HEK293 (cell line): ENCODE results near the gene HTR1D.

Experiments
- CTCF ChIA-PET: fragments of 350-600 bp; formaldehyde crosslinking; extraction: SDS; loops from one replicate; lab custom pipeline; 2021; ENCODE audit warnings: antibody characterized with exemption; lab: Yijun Ruan, JAX
- POLR2A ChIA-PET: fragments of 300-600 bp; formaldehyde crosslinking; extraction: SDS; loops from one replicate; lab custom pipeline; 2020; ENCODE audit warnings: antibody characterized with exemption, inconsistent platforms; lab: Yijun Ruan, JAX
- H3K27ac ChIP-seq: fragments of 200-500 bp; sonication (Bioruptor generic); 2 replicates; pipeline ENCODE4 v1.5.1; 2014; ENCODE audit warnings: low read depth, low read length, control low read depth, inconsistent platforms; ENCODE audit errors: extremely low read depth
- H3K36me3 ChIP-seq, 2 experiments: fragments of 200-500 bp in 1 of 2; sonication (Bioruptor generic) in 1 of 2; 1 replicate in 1 of 2; 2 replicates in 1 of 2; pipeline ENCODE4 v1.5.1; 2014 to 2017; ENCODE audit warnings: inconsistent platforms in 2 of 2, low read length in 2 of 2; ENCODE audit not compliant: control insufficient read depth in 2 of 2, insufficient read depth in 1 of 2
- H3K4me1 ChIP-seq: fragments of 200-500 bp; sonication (Bioruptor generic); 2 replicates; pipeline ENCODE4 v1.5.1; 2014; ENCODE audit warnings: mild to moderate bottlenecking, low read length, inconsistent platforms; ENCODE audit not compliant: control insufficient read depth, insufficient read depth
- H3K4me3 ChIP-seq: 2 replicates; pipeline ENCODE4 v1.5.1; 2011; ENCODE audit warnings: low read depth, mild to moderate bottlenecking, control low read depth, low read length, moderate library complexity
- H3K9me3 ChIP-seq: fragments of 200-500 bp; sonication (Bioruptor generic); 2 replicates; pipeline ENCODE4 v1.5.1; 2014; ENCODE audit warnings: low read depth, low read length, inconsistent platforms; ENCODE audit not compliant: control insufficient read depth, insufficient read depth
- GFI1B ChIP-seq: fragments of 450-650 bp; formaldehyde crosslinking; IDR thresholded peaks from 2 replicates; pipeline ENCODE4 v1.5.1; 2016; ENCODE audit warnings: missing biosample characterization, missing genetic modification characterization
- INSM2 ChIP-seq: fragments of 450-650 bp; formaldehyde crosslinking; IDR thresholded peaks from 2 replicates; pipeline ENCODE4 v1.5.1; 2016; ENCODE audit warnings: missing biosample characterization, missing genetic modification characterization
- KLF16 ChIP-seq: fragments of 450-650 bp; formaldehyde crosslinking; IDR thresholded peaks from 2 replicates; pipeline ENCODE4 v1.5.1; 2017; ENCODE audit warnings: missing biosample characterization, missing genetic modification characterization
- OVOL3 ChIP-seq: fragments of 450-650 bp; formaldehyde crosslinking; IDR thresholded peaks from 2 replicates; pipeline ENCODE4 v1.5.1; 2016; ENCODE audit warnings: missing biosample characterization, missing genetic modification characterization
- SALL2 ChIP-seq: fragments of 450-650 bp; formaldehyde crosslinking; IDR thresholded peaks from 2 replicates; pipeline ENCODE4 v1.5.0; 2017; ENCODE audit warnings: missing biosample characterization, mild to moderate bottlenecking, missing genetic modification characterization, borderline replicate concordance
- SP2 ChIP-seq: fragments of 450-650 bp; formaldehyde crosslinking; IDR thresholded peaks from 2 replicates; pipeline ENCODE4 v1.5.1; 2016; ENCODE audit warnings: missing biosample characterization, missing genetic modification characterization
- ZBTB8A ChIP-seq: fragments of 450-650 bp; formaldehyde crosslinking; IDR thresholded peaks from 2 replicates; pipeline ENCODE4 v1.5.1; 2016; ENCODE audit warnings: missing biosample characterization, missing genetic modification characterization
- ZFP41 ChIP-seq: fragments of 450-650 bp; formaldehyde crosslinking; IDR thresholded peaks from 2 replicates; pipeline ENCODE4 v1.5.1; 2016; ENCODE audit warnings: missing biosample characterization, missing genetic modification characterization, borderline replicate concordance
- ZNF280C ChIP-seq: fragments of 450-650 bp; formaldehyde crosslinking; IDR thresholded peaks from 2 replicates; pipeline ENCODE4 v1.5.1; 2016; ENCODE audit warnings: missing biosample characterization, missing genetic modification characterization
- ZNF341 ChIP-seq: fragments of 450-650 bp; formaldehyde crosslinking; IDR thresholded peaks from 2 replicates; pipeline ENCODE4; 2016; ENCODE audit warnings: low read depth, missing biosample characterization, missing genetic modification characterization
- ZNF362 ChIP-seq: fragments of 450-650 bp; formaldehyde crosslinking; IDR thresholded peaks from 2 replicates; pipeline ENCODE4 v1.5.1; 2016; ENCODE audit warnings: missing biosample characterization, missing genetic modification characterization
- ZNF366 ChIP-seq: fragments of 450-650 bp; formaldehyde crosslinking; conservative IDR thresholded peaks from 2 replicates; pipeline ENCODE4 v1.5.1; 2016; ENCODE audit warnings: missing biosample characterization, missing genetic modification characterization
- ZNF530 ChIP-seq: fragments of 450-650 bp; formaldehyde crosslinking; IDR thresholded peaks from 2 replicates; pipeline ENCODE4 v1.5.1; 2016; ENCODE audit warnings: low read depth, missing biosample characterization, missing genetic modification characterization
- ZNF555 ChIP-seq: fragments of 450-650 bp; formaldehyde crosslinking; conservative IDR thresholded peaks from 2 replicates; pipeline ENCODE4 v1.5.1; 2017; ENCODE audit warnings: missing biosample characterization, mild to moderate bottlenecking, missing genetic modification characterization, inconsistent platforms
- ZNF561 ChIP-seq: fragments of 450-650 bp; IDR thresholded peaks from 2 replicates; pipeline ENCODE4 v1.5.1; 2018; ENCODE audit warnings: missing biosample characterization, missing genetic modification characterization, borderline replicate concordance
- ZNF664 ChIP-seq: fragments of 450-650 bp; formaldehyde crosslinking; IDR thresholded peaks from 2 replicates; pipeline ENCODE4 v1.5.1; 2016; ENCODE audit warnings: missing biosample characterization, missing genetic modification characterization
- ZNF677 ChIP-seq: fragments of 450-650 bp; IDR thresholded peaks from 2 replicates; pipeline ENCODE4 v1.5.0; 2018; ENCODE audit warnings: missing biosample characterization, mild to moderate bottlenecking, missing genetic modification characterization, moderate library complexity
- TF ChIP-seq, protein P1 (sequence below): sonication (generic); formaldehyde crosslinking; IDR thresholded peaks from 2 replicates; pipeline ENCODE4 v1.8.1; 2022; ENCODE audit warnings: mild to moderate bottlenecking, moderate library complexity, missing genetic modification reagents
- TF ChIP-seq, protein P2 (sequence below): fragments of 450-650 bp; formaldehyde crosslinking; IDR thresholded peaks from 2 replicates; pipeline ENCODE4 v1.5.0; 2017; ENCODE audit warnings: missing biosample characterization, missing genetic modification characterization, borderline replicate concordance

Gene HTR1D

GRCh38 chr1:23215291-23215690, 2.0 kb downstream of the HTR1D start:
- POLR2A ChIA-PET: no interaction called here
- CTCF ChIA-PET: interaction anchor here (1.3 to 1.4 kb wide), 3 partner anchors 21 to 49 kb away, joined by 4 to 7 read pairs (median 7); no protein-coding TSS in a partner anchor
- no peak for TF ChIP-seq ZNF280C
- TF ChIP-seq ZNF362 (tag by site-specific recombination): no peak
- no peak for TF ChIP-seq GFI1B (tag by site-specific recombination)
- no peak for TF ChIP-seq OVOL3 (tag by site-specific recombination)
- TF ChIP-seq ZNF341 (tag by site-specific recombination): no peak
- no peak for TF ChIP-seq INSM2 (tag by site-specific recombination)
- TF ChIP-seq, protein P1, sequence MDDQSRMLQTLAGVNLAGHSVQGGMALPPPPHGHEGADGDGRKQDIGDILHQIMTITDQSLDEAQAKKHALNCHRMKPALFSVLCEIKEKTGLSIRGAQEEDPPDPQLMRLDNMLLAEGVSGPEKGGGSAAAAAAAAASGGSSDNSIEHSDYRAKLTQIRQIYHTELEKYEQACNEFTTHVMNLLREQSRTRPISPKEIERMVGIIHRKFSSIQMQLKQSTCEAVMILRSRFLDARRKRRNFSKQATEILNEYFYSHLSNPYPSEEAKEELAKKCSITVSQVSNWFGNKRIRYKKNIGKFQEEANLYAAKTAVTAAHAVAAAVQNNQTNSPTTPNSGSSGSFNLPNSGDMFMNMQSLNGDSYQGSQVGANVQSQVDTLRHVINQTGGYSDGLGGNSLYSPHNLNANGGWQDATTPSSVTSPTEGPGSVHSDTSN (CRISPR knock-in tag): no peak
- no peak for TF ChIP-seq KLF16 (tag by site-specific recombination)
- no peak for TF ChIP-seq ZNF555 (tag by site-specific recombination)
- no peak for TF ChIP-seq ZNF530 (tag by site-specific recombination)
- no peak for TF ChIP-seq ZNF664 (tag by site-specific recombination)
- TF ChIP-seq SALL2 (tag by site-specific recombination): no peak
- TF ChIP-seq ZNF677 (tag by site-specific recombination): no peak
- no peak for TF ChIP-seq ZNF366 (tag by site-specific recombination)
- TF ChIP-seq ZNF561 (tag by site-specific recombination): no peak
- no peak for TF ChIP-seq ZBTB8A (tag by site-specific recombination)
- TF ChIP-seq ZFP41 (tag by site-specific recombination): no peak
- TF ChIP-seq, protein P2, sequence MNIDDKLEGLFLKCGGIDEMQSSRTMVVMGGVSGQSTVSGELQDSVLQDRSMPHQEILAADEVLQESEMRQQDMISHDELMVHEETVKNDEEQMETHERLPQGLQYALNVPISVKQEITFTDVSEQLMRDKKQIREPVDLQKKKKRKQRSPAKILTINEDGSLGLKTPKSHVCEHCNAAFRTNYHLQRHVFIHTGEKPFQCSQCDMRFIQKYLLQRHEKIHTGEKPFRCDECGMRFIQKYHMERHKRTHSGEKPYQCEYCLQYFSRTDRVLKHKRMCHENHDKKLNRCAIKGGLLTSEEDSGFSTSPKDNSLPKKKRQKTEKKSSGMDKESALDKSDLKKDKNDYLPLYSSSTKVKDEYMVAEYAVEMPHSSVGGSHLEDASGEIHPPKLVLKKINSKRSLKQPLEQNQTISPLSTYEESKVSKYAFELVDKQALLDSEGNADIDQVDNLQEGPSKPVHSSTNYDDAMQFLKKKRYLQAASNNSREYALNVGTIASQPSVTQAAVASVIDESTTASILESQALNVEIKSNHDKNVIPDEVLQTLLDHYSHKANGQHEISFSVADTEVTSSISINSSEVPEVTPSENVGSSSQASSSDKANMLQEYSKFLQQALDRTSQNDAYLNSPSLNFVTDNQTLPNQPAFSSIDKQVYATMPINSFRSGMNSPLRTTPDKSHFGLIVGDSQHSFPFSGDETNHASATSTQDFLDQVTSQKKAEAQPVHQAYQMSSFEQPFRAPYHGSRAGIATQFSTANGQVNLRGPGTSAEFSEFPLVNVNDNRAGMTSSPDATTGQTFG (tag by site-specific recombination): no peak
- TF ChIP-seq SP2 (tag by site-specific recombination): no peak
- Histone ChIP-seq H3K27ac (no peak overlapping the region), H3K36me3 (no peaks in the 10 kb centered on the region), H3K9me3 (no peaks in the 10 kb centered on the region), H3K4me3 (no peak overlapping the region), H3K4me1 (no peaks in the 10 kb centered on the region)
